GM13976 (cell line): ENCODE results near the gene CFAP73.

ENCODE experiments used
- DNase-seq: peaks from one replicate; pipeline ENCODE4 v3.0.0; 2012; ENCODE audit warnings: low spot score
- in situ Hi-C: fragments of 300-500 bp; cut with MboI; formaldehyde crosslinking; loops from one replicate; pipeline ENCODE4 v1.12.0; 2022; ENCODE audit warnings: low sequenced_read_pairs, mixed read lengths, inconsistent platforms; ENCODE audit not compliant: unreplicated experiment
- TF ChIP-seq, protein P1 (sequence below): IDR thresholded peaks from 2 replicates; pipeline ENCODE4 v1.5.1; 2012; ENCODE audit warnings: borderline replicate concordance, mild to moderate bottlenecking; ENCODE audit not compliant: insufficient read depth; ENCODE audit errors: extremely low read depth, missing control alignments, control extremely low read depth

CFAP73 gene

DNA sequence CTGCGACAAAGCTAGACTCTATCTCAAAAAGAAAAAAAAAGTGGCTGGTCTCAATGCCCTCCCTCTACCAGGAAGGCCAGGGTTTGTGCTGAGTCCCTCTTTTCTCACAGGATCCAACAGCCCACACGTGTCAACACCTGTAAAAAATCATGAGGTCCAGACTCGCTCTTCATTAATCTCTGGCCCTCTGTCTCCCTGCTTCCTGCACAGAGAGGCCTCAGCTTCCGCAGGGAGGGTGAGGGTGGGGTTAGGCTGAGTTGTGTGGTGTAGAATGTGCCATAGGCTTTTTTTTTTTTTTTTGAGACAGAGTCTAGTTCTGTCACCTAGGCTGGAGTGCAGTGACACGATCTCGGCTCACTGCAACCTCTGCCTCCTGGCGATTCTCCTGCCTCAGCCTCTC is 6.1 kb downstream of the CFAP73 start:
- TF ChIP-seq, protein P1, sequence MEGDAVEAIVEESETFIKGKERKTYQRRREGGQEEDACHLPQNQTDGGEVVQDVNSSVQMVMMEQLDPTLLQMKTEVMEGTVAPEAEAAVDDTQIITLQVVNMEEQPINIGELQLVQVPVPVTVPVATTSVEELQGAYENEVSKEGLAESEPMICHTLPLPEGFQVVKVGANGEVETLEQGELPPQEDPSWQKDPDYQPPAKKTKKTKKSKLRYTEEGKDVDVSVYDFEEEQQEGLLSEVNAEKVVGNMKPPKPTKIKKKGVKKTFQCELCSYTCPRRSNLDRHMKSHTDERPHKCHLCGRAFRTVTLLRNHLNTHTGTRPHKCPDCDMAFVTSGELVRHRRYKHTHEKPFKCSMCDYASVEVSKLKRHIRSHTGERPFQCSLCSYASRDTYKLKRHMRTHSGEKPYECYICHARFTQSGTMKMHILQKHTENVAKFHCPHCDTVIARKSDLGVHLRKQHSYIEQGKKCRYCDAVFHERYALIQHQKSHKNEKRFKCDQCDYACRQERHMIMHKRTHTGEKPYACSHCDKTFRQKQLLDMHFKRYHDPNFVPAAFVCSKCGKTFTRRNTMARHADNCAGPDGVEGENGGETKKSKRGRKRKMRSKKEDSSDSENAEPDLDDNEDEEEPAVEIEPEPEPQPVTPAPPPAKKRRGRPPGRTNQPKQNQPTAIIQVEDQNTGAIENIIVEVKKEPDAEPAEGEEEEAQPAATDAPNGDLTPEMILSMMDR = no peak
- in situ Hi-C loops = loop anchor here (10.0 kb wide), 1 partner anchor 111 kb away; no protein-coding TSS in a partner anchor
- DNase-seq = no peak

DNA sequence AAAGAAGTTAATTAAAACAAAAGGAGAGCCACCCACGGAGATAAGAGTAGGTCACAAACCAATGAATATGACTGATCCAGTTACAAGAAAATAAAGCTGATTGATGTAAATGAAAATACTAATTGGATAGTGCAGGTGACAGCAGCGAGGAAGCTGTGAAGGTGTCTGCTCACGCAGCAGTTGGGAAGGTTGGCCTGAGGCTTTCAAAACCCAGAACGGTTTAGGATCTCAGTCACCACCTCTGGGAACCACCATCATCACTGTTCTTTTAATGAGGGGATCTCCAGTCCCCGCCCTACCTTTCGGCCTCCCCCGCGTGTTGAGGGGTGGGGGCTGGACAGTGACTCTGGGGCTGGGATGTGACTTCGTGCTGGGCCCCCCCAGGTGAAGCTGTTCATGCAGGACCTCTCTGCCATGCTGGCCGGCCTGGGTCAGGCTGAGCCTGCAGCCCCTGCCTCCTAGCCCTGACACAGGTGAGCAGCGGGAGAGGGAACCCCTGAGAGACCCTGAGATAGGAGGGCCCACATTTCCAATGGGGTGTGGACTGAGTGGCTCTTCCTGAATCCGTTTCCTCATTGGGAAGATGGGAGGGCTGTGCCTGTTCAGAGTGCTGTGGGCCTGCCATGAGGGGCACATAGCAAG is 7.8 kb downstream of the CFAP73 start:
- TF ChIP-seq, protein P1 = no peak
- in situ Hi-C loops = loop anchor here (10.0 kb wide), 1 partner anchor 113 kb away; no protein-coding TSS in a partner anchor
- DNase-seq = no peak

DNA sequence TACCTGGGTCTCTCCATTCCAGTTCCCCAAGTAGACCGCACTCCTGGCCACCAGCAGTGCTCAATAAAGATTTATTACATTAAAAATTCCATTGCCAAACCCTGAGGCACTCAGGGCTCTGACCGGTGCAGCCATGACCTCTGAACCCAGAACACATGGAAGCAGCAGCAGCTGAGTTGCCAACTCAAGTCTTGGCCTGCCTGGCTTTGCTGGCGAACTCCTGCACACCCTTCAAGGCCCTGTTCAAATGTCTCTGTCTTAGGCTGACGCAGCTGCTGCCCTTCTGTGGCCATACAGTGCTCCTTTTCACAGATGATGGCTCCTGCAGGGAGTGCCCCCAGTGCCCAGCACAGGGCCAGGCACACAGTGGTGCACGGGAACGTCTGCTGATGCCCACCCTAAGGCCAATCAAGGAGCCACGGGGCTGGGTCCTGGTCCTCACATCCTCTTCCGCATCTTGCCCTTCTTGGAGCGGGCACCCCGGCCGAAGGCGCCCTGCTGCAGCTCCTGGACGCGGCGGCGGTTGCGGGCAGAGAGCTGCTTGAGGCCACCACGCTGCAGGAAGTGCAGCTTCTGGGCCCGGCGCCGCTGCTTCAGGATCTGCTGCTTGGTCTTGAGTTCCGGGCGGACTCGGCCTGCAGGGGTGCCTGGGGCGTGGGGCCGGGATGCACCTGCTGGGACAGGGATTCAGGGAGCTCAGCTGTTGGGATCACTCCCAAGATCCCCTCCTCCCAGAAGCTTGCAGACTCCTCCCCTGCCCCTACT is 9.1 kb downstream of the CFAP73 start:
- in situ Hi-C loops = loop anchor here (10.0 kb wide), 1 partner anchor 114 kb away; no protein-coding TSS in a partner anchor
- TF ChIP-seq, protein P1 = no peak
- no peak for DNase-seq

DNA sequence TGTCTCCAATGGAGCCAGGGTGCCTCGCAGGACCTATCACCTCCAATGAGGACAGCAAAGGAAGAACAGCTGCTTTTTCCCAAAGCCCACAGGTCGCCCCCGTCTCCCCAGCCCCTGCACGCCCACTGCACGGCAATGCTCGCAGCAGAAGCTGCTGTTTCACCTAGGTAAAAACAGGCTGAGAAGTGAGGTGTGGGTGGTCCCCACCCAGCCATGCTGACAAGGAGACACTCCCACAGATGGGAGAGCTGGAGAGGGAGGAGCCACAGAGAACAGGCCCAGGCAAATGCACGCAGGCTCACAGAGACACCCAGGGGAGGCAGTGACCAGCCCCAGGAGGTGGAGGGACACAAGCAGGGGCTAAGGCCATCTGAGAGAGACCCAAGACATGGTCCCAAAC is 10.4 kb downstream of the CFAP73 start:
- TF ChIP-seq, protein P1 = no peak
- DNase-seq = no peak
- in situ Hi-C loops = loop anchor here (10.0 kb wide), 1 partner anchor 115 kb away; no protein-coding TSS in a partner anchor

DNA sequence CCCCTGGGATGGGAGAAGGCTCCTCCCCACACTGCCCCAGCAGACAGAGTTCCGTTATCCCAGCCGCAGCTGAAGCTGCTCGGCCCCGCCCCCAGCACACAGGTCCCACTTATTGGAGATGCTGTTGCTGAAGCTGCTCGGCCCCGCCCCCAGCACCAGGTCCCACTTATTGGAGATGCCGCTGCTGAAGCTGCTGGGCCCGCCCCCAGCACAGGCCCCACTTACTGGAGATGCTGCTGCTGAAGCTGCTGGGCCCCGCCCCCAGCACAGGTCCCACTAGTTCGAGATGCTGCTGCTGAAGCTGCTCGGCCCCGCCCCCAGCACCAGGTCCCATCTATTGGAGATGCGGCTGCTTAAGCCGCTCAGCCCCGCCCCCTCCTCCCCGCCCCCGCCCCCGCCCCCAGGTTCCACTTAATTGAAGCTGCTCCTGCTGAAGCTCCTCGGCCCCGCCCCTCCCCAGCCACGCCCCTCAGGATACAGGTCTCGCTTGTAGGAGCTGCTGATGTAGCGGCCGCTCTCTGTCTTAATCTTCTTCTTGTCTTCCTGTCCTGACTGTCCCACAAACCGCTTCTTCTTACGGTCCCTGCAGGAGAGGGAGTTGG is 12.0 kb downstream of the CFAP73 start:
- peak; percentile 69 for DNase-seq
- in situ Hi-C loops = no loop called here

DNA sequence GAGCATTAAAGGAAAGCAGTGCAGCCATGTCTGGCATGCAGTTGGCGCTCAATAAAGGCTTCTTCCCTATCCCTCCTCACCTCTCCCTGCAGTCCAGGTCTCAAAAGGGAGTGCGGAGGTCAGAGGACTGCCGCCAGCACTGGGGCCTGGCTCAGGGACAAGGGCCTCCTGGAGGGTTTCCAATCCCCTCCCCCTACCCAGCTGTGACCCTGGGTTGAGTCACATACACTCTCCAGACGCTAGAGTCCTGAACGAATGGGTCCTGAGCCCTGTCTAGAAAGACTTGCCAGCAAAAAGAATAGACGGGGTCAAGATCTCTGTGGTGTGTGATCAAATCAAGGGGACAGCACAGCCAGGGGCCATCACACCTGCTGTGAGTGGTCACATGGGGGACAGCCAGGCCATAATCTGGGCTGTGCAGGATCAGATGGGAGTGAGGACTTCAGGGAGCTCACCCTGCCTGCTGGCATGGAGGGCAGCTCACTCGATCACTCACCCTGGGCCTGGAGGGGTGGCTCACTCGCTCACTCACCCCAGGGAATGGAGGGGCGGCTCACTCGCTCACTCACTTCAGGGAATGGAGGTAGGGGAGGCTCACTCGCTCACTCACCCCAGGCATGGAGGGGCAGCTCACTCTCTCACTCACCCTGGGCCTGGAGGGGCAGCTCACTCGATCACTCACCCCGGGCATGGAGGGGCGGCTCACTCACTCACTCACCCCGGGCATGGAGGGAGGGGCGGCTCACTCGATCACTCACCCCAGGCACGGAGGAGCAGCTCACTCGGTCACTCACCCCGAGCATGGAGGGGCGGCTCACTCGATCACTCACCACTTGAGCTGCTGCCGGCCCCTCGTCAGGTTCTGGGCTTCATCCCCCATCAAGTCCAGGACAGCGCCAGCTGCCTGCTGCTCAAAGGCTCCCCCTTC is 12.8 kb downstream of the CFAP73 start:
- in situ Hi-C loops = no loop called here
- TF ChIP-seq, protein P1 = no peak
- DNase-seq = no peak

More for the DNA sequence above, 12.0 kb downstream of the CFAP73 start:
- TF ChIP-seq, protein P1 = no peak
